ENCODE results near the gene PCYOX1L.

Gene PCYOX1L

GRCh38 chr5:149322518-149322917, 35.3 kb upstream of the PCYOX1L start:
- no peak for TF ChIP-seq POLR2AphosphoS5 (IDR thresholded peaks at IDR 0.05; ENCODE audit: low read depth, low read length)
- TF ChIP-seq POLR2A (IDR thresholded peaks at IDR 0.05; ENCODE audit: low read depth, low read length), result no peak
- no peak for TF ChIP-seq TAF1 (IDR thresholded peaks at IDR 0.05; ENCODE audit: borderline replicate concordance, low read depth, low read length)
- no peak for FAIRE-seq
- DNase-seq (ENCODE audit: insufficient read length), result no peak

DNA sequence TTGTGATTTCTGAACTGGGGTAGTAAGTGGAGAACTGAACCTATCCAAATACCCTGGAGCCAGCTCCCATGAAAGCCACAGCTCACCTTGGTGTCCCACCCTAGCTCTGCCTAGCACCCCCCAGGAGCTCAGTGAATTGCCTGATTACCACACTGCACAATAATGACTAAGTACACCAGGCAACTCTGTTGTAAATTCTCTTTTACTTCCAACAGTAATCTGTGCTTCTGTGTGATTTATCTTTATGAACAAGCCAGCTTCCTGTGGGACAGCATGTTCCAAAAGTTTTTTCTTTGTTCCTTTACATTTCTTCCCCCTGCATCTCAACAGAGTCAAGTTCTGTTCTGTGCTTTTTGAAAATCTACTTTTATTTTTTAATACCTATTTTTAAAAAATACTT, 34.6 kb upstream of the PCYOX1L start:
- TF ChIP-seq TAF1 (IDR thresholded peaks at IDR 0.05; ENCODE audit: borderline replicate concordance, low read depth, low read length), result no peak
- no peak for TF ChIP-seq POLR2AphosphoS5 (IDR thresholded peaks at IDR 0.05; ENCODE audit: low read depth, low read length)
- TF ChIP-seq POLR2A (IDR thresholded peaks at IDR 0.05; ENCODE audit: low read depth, low read length), result no peak
- no peak for FAIRE-seq
- DNase-seq (ENCODE audit: insufficient read length), result no peak

DNA sequence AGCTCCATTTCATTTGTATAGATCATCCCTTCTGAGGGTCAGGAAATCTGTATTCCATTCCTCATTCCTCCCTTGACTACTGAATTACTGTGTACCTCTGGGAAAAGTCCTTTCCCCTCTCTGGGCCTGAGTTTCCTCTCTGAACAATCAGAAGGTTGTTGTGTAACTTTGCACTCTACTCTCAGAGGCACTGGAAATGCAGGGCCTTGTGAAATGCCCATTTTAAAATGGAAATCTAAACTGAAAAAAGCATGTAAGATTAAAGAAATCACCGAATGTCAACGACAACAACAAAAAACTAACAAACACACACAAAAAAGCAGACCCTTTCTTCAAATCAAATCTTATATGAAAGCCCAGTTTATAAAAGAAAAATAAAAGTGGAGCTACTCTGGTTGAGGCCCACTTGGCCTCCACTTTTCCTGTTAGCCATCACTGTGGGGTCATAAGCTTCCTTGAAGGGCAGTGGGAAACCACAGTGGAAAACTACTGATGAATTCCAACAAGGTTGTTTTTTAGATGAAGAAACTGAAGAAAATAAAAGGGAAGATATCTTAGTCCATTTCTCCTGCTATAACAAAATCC, 34.1 kb upstream of the PCYOX1L start:
- FAIRE-seq (no peak), DNase-seq (ENCODE audit: insufficient read length) (no peak)
- TF ChIP-seq TAF1 (IDR thresholded peaks at IDR 0.05; ENCODE audit: borderline replicate concordance, low read depth, low read length) (no peak), POLR2AphosphoS5 (IDR thresholded peaks at IDR 0.05; ENCODE audit: low read depth, low read length) (no peak), POLR2A (IDR thresholded peaks at IDR 0.05; ENCODE audit: low read depth, low read length) (no peak)

GRCh38 chr5:149324641-149325040, 33.2 kb upstream of the PCYOX1L start:
- TF ChIP-seq TAF1 (IDR thresholded peaks at IDR 0.05; ENCODE audit: borderline replicate concordance, low read depth, low read length) (no peak), POLR2A (IDR thresholded peaks at IDR 0.05; ENCODE audit: low read depth, low read length) (no peak), POLR2AphosphoS5 (IDR thresholded peaks at IDR 0.05; ENCODE audit: low read depth, low read length) (no peak)
- no peak for FAIRE-seq

DNA sequence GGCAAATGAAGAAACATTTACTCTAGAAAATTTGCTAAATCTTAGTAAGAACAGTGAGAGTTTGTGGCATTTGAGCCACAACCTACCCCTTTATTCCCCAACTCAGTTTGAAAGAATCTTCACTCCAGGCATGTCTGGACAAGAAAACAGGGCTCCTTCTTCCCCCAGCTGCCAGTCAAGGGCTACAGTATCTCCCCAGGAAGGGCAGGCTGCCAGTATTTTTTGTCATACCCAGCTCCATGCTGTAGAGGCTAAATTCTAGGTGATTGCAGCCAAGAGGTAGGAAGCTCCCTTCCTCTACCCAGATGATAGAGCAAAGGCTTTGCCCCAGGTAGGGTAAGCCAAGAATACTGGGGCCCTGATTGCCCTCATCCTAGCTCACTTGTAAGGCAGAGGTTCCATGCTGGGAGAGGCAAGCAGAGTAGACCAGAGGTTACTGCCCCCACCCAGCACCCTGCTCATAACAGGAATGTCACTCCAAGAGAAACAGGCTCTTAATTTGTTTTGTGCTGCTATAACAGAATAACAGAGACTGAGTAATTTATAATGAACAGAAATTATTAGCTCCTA, 32.6 kb upstream of the PCYOX1L start:
- TF ChIP-seq POLR2A (IDR thresholded peaks at IDR 0.05; ENCODE audit: low read depth, low read length), result no peak
- TF ChIP-seq TAF1 (IDR thresholded peaks at IDR 0.05; ENCODE audit: borderline replicate concordance, low read depth, low read length), result no peak
- no peak for TF ChIP-seq POLR2AphosphoS5 (IDR thresholded peaks at IDR 0.05; ENCODE audit: low read depth, low read length)
- DNase-seq (ENCODE audit: insufficient read length), result no peak
- FAIRE-seq, result no peak

More at GRCh38 chr5:149324641-149325040, 33.2 kb upstream of the PCYOX1L start:
- DNase-seq (ENCODE audit: insufficient read length), result no peak

DNA sequence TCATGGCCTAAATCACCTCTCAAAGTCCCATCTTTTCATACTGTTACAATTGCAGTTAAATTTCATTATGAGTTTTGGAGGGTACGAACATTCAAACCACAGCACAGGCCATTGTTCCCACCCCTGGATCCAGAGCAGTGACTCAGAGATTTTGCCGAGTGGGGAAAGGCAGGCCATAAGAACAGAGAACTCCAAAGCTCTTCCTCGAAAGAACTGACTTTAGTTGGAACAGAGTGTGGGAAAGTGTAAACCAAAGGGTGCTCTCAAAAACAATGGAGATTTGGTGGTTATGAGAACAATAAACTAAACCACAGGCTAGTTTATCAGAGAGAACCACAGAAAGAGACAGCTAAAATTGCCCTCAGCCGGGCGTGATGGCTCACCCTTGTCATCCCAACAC, 32.0 kb upstream of the PCYOX1L start:
- DNase-seq (ENCODE audit: insufficient read length) (no peak), FAIRE-seq (no peak)
- TF ChIP-seq POLR2A (IDR thresholded peaks at IDR 0.05; ENCODE audit: low read depth, low read length) (no peak), TAF1 (IDR thresholded peaks at IDR 0.05; ENCODE audit: borderline replicate concordance, low read depth, low read length) (no peak), POLR2AphosphoS5 (IDR thresholded peaks at IDR 0.05; ENCODE audit: low read depth, low read length) (no peak)

DNA sequence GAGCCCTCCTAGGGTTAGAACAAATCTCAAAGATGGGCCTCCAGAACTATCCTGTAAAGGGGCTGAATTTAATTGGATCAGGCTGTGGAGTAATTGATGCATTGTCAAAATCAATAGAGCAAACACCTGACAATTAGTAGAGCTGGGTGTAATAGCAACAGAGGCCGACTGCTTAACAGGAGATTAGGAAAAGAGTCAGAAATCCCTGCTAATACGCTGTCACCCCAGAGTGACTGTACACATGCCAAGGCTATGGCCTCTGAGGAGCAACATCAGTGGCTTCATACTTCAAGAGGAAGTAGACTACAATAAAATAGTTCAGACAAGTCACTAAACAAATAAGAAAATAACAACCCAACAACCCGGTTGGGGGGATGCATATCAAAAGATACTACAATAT, 31.2 kb upstream of the PCYOX1L start:
- DNase-seq (ENCODE audit: insufficient read length), result no peak
- no peak for TF ChIP-seq TAF1 (IDR thresholded peaks at IDR 0.05; ENCODE audit: borderline replicate concordance, low read depth, low read length)
- TF ChIP-seq POLR2AphosphoS5 (IDR thresholded peaks at IDR 0.05; ENCODE audit: low read depth, low read length), result no peak
- no peak for TF ChIP-seq POLR2A (IDR thresholded peaks at IDR 0.05; ENCODE audit: low read depth, low read length)
- no peak for FAIRE-seq

- FAIRE-seq (no peak), DNase-seq (ENCODE audit: insufficient read length) (no peak)
- TF ChIP-seq TAF1 (IDR thresholded peaks at IDR 0.05; ENCODE audit: borderline replicate concordance, low read depth, low read length), result no peak
- no peak for TF ChIP-seq POLR2AphosphoS5 (IDR thresholded peaks at IDR 0.05; ENCODE audit: low read depth, low read length)
- no peak for TF ChIP-seq POLR2A (IDR thresholded peaks at IDR 0.05; ENCODE audit: low read depth, low read length)
Observed at GRCh38 chr5:149328177-149328576, 29.7 kb upstream of the PCYOX1L start.

DNA sequence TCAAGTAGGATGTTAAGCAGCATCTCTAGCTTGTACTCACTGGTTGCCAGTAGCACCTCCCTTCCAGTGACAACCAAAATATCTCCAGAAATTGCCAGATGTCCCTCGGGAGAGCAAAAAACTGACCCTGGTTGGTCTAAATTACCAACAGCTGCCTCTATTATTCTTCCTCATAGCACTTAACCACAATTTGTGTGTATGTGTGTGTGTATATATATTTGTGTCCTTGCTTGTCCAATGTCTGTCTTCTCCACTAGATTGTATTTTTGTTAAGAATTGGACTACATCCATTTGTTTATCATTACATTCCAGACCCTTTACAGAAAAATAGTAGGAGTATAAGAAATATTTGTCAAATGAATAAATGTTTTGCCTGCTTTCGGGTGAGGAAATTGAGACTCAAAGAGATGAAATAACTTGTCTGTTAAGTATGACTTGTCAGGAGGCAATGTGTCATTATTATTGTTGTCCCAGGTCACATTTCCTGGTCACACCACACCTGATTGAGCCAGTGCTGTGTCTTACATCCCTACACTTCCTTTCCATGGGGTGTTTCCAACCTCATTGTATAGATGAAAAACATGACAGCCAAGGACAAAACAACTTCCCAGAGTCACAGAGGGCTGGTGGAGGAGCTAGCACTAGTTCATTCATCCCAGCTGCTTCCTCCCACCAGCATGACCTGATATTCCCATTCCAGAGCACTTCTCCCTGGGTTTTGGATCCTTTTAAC, 24.0 kb upstream of the PCYOX1L start:
- FAIRE-seq, result no peak
- no peak for DNase-seq (ENCODE audit: insufficient read length)
- TF ChIP-seq POLR2AphosphoS5 (IDR thresholded peaks at IDR 0.05; ENCODE audit: low read depth, low read length), result no peak
- no peak for TF ChIP-seq TAF1 (IDR thresholded peaks at IDR 0.05; ENCODE audit: borderline replicate concordance, low read depth, low read length)
- no peak for TF ChIP-seq POLR2A (IDR thresholded peaks at IDR 0.05; ENCODE audit: low read depth, low read length)

- FAIRE-seq, result no peak
- no peak for DNase-seq (ENCODE audit: insufficient read length)
- no peak for TF ChIP-seq POLR2AphosphoS5 (IDR thresholded peaks at IDR 0.05; ENCODE audit: low read depth, low read length)
- no peak for TF ChIP-seq TAF1 (IDR thresholded peaks at IDR 0.05; ENCODE audit: borderline replicate concordance, low read depth, low read length)
- TF ChIP-seq POLR2A (IDR thresholded peaks at IDR 0.05; ENCODE audit: low read depth, low read length), result no peak
Observed at GRCh38 chr5:149337736-149338135, 20.1 kb upstream of the PCYOX1L start.

DNA sequence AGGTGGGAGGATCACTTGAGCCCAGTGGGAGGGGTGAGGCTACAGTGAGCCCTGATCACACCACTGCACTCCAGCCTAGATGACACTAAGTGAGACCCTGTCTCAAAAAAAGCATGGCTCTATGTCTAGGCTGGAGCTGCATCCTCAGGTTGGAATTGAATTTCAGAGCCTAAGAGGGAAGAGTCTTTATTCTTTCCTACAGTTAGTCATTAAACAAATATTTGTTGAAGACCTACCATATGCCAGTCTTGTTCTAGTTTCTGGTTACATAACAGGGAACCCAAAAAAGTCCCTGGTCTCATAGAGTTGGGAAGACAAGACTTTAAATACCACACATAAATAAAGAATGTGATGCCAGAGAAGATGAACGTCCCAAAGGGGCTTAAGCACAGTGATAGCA, 19.5 kb upstream of the PCYOX1L start:
- FAIRE-seq, result no peak
- no peak for DNase-seq (ENCODE audit: insufficient read length)
- TF ChIP-seq POLR2A (IDR thresholded peaks at IDR 0.05; ENCODE audit: low read depth, low read length) (no peak), POLR2AphosphoS5 (IDR thresholded peaks at IDR 0.05; ENCODE audit: low read depth, low read length) (no peak), TAF1 (IDR thresholded peaks at IDR 0.05; ENCODE audit: borderline replicate concordance, low read depth, low read length) (no peak)

DNA sequence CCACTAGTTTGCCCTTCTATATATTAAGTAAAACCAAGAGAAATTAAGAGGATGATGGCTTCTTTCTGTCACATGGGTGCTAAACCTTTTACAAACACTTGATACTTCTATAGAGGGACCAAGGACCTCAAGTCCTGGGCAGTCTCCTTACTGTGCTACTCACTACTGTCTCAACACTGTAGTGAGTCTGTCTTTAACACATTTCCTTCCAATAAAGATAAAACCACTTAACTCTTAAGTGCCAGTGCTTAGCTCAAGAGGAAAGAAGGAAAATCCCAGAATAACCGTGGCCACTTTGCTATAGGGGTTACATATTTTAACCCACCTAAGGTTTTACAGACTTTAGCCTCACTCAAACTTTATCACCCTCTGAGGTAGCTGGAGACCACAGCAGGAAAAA, 16.9 kb upstream of the PCYOX1L start:
- DNase-seq (ENCODE audit: insufficient read length), result no peak
- no peak for TF ChIP-seq POLR2AphosphoS5 (IDR thresholded peaks at IDR 0.05; ENCODE audit: low read depth, low read length)
- no peak for TF ChIP-seq POLR2A (IDR thresholded peaks at IDR 0.05; ENCODE audit: low read depth, low read length)
- TF ChIP-seq TAF1 (IDR thresholded peaks at IDR 0.05; ENCODE audit: borderline replicate concordance, low read depth, low read length), result no peak
- FAIRE-seq, result no peak

Measured in GM12892 (cell line).